AG09319 (cell line): ENCODE data around the gene ZNF341.

ENCODE experiments used
- DNase-seq: peaks from one replicate; pipeline ENCODE4 v3.0.0-alpha.2; 2010; ENCODE audit warnings: low read depth; ENCODE audit errors: extremely low read depth
- CTCF ChIP-seq: IDR thresholded peaks from 2 replicates; pipeline ENCODE4 v1.5.1; 2011; ENCODE audit warnings: low read depth, mild to moderate bottlenecking, inconsistent platforms, low read length, moderate library complexity

The ZNF341 gene

GRCh38 chr20:33822423-33822822, 90.6 kb downstream of the ZNF341 start:
- TF ChIP-seq CTCF, result no peak
- DNase-seq, result no peak

- TF ChIP-seq CTCF, result no peak
- no peak for DNase-seq
These were observed 91.2 kb downstream of the ZNF341 start for GRCh38 chr20:33822991-33823390.

- TF ChIP-seq CTCF, result no peak
- no peak for DNase-seq
These were observed 93.1 kb downstream of the ZNF341 start for GRCh38 chr20:33824852-33825251.

- TF ChIP-seq CTCF, result no peak
- DNase-seq, result no peak
These were observed 93.8 kb downstream of the ZNF341 start for GRCh38 chr20:33825340-33826269.

- TF ChIP-seq CTCF, result no peak
- DNase-seq, result no peak
These were observed 94.6 kb downstream of the ZNF341 start for GRCh38 chr20:33826270-33826897.

GRCh38 chr20:33827109-33827508, 95.3 kb downstream of the ZNF341 start:
- DNase-seq, result no peak
- TF ChIP-seq CTCF, result no peak
